Neural cell (in vitro differentiated cells): ENCODE measurements around the gene DSG3.

ENCODE experiments used
- CTCF ChIP-seq: fragments of 450-650 bp; IDR thresholded peaks from 2 replicates; pipeline ENCODE4 v1.5.1; 2014; ENCODE audit warnings: antibody characterized with exemption, mild to moderate bottlenecking, moderate library complexity; ENCODE audit not compliant: poor library complexity, severe bottlenecking
- EP300 ChIP-seq: fragments of 450-650 bp; conservative IDR thresholded peaks from 2 replicates; pipeline ENCODE4 v1.6.1; 2014; ENCODE audit warnings: antibody characterized with exemption, mild to moderate bottlenecking, moderate library complexity; ENCODE audit not compliant: poor library complexity, severe bottlenecking
- EZH2 ChIP-seq: fragments of 200-600, 300-800 bp; shearing (Covaris generic), sonication (generic); IDR thresholded peaks from 2 replicates; pipeline ENCODE4 v1.6.1; 2014; ENCODE audit warnings: antibody characterized with exemption, low read length, borderline replicate concordance, mild to moderate bottlenecking; ENCODE audit not compliant: insufficient read depth, poor library complexity, severe bottlenecking
- MXI1 ChIP-seq: fragments of 450-650 bp; conservative IDR thresholded peaks from 2 replicates; pipeline ENCODE4 v1.6.1; 2014; ENCODE audit warnings: antibody characterized with exemption, mild to moderate bottlenecking; ENCODE audit not compliant: poor library complexity, severe bottlenecking
- POLR2AphosphoS5 ChIP-seq: IDR thresholded peaks from 2 replicates; pipeline ENCODE4 v1.6.1; 2012
- RAD21 ChIP-seq: fragments of 450-650 bp; conservative IDR thresholded peaks from 2 replicates; pipeline ENCODE4 v1.6.1; 2014; ENCODE audit warnings: antibody characterized with exemption, mild to moderate bottlenecking, moderate library complexity
- REST ChIP-seq: IDR thresholded peaks from 2 replicates; pipeline ENCODE4 v1.6.1; 2012; ENCODE audit warnings: borderline replicate concordance
- SMC3 ChIP-seq: fragments of 450-650 bp; conservative IDR thresholded peaks from 2 replicates; pipeline ENCODE4 v1.6.1; 2014; ENCODE audit warnings: antibody characterized with exemption, mild to moderate bottlenecking, moderate library complexity; ENCODE audit not compliant: poor library complexity

GRCh38 chr18:31491586-31491985, 44.0 kb downstream of the DSG3 start:
- TF ChIP-seq CTCF (no peak), SMC3 (no peak), REST (no peak), RAD21 (no peak), EP300 (no peak), POLR2AphosphoS5 (no peak), EZH2 (no peak), MXI1 (no peak)
